HFF-Myc (cell line): ENCODE results near the gene CARMIL1.
A peak's percentile ranks its signal among the peaks of the same experiment; 100 is the strongest.

ENCODE experiments used
- DNase-seq: peaks from one replicate; pipeline ENCODE4 v3.0.0-alpha.2; 2011; ENCODE audit warnings: low read depth; ENCODE audit errors: extremely low read depth
- H3K4me3 ChIP-seq: replicated peaks from 2 replicates; pipeline ENCODE4 v1.5.1; 2011; ENCODE audit warnings: low read depth, mild to moderate bottlenecking, control low read depth, low read length
- TF ChIP-seq, protein P1 (sequence below): IDR thresholded peaks from 2 replicates; pipeline ENCODE4 v1.5.1; 2012; ENCODE audit warnings: mild to moderate bottlenecking, low read depth, low read length, control low read depth; ENCODE audit errors: missing control alignments

Gene CARMIL1

DNA sequence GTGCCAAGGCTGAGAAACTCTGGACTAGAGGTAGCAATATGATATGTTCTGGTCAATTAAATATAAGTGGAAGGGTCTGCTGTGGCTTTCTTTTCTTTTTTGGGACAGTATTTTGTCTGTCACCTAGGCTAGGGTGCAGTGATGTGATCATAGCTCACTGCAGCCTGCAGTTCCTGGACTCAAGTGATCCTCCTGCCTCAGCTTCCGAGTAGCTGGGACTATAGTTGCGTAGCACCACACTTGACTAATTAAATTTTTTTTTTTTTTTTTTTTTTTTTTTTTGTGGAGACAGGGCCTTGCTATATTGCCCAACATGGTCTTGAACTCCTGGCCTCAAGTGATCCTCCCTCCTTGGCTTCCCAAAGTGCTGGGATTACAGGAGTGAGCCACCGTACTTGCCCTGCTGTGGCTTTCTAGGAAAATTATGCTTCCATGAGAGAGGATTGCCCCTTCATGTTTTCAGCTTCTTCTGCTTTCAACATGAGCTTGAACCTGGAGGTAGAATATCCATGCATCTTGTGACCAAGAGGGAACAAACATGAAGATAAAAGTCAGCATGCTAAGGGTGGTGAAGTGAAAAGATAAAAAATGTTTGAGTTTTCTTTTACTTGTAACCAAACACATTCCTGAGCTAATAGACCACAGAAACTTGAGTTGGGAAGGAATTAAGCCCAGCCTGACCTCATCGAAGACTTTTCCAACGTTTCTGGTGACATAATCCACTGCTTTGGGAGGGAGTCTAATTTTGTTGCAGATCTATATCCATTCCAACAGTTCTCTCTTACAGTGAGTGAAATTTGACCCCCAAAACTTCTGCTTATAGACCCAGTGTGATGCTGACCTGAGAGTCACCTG, 75.1 kb downstream of the CARMIL1 start:
- H3K4me3 ChIP-seq: no peak overlapping the region
- TF ChIP-seq, protein P1, sequence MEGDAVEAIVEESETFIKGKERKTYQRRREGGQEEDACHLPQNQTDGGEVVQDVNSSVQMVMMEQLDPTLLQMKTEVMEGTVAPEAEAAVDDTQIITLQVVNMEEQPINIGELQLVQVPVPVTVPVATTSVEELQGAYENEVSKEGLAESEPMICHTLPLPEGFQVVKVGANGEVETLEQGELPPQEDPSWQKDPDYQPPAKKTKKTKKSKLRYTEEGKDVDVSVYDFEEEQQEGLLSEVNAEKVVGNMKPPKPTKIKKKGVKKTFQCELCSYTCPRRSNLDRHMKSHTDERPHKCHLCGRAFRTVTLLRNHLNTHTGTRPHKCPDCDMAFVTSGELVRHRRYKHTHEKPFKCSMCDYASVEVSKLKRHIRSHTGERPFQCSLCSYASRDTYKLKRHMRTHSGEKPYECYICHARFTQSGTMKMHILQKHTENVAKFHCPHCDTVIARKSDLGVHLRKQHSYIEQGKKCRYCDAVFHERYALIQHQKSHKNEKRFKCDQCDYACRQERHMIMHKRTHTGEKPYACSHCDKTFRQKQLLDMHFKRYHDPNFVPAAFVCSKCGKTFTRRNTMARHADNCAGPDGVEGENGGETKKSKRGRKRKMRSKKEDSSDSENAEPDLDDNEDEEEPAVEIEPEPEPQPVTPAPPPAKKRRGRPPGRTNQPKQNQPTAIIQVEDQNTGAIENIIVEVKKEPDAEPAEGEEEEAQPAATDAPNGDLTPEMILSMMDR: no peak
- DNase-seq: no peak

DNA sequence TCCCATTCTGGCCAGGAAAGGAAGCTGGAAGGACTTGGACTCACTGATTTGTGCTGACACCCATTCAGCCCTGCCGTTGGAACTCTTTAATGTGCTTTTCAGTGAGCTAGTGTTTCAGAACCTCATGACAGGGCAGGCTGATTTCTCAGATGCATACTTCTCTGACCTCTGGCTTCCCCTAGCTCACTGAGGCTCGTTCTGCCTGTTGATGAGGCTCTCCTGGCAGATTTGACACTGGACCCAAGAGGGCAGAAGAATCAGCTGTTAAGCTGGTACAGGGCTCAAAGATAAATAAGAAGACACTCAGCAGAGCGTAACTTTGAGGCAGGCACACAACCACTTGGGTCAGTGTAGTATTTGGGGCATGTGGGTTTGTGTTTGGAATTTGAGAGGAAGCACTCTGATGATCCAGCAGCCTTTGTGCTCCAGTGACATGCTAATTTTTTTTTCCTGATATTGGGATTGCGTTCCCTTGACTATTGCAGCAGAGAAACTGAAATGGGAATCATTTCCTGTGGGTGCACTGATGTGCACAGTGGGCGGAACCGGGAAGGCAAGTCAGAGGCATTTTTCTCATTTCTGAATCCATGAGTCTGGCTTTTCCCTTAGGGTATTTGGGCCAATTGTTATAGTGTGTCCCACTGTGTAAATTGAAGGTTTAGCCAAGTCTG, 80.2 kb downstream of the CARMIL1 start:
- peak overlapping the region; percentile 5; the same call in 1 of the 2 replicates for H3K4me3 ChIP-seq
- DNase-seq: no peak
- TF ChIP-seq, protein P1: no peak

DNA sequence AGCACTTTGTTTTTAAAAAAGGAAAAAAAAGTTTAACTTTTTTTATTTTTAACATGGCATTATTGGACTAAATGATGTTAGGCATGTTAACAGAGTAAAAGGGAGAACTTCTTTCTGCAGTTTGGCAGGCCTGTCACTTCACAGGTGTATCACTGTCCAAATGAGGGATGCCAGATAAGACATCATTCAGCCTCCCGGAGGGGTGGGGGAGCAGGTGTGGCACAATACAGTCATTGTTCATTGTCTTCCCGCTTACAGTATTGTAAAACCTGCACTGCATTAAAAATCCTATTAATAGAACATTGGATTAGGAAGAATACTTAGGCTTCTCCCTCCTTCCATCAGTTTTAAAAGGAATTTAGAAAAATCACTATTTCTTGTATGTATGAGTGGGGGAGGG, 80.7 kb downstream of the CARMIL1 start:
- DNase-seq: no peak
- TF ChIP-seq, protein P1: no peak
- no peak overlapping the region for H3K4me3 ChIP-seq

DNA sequence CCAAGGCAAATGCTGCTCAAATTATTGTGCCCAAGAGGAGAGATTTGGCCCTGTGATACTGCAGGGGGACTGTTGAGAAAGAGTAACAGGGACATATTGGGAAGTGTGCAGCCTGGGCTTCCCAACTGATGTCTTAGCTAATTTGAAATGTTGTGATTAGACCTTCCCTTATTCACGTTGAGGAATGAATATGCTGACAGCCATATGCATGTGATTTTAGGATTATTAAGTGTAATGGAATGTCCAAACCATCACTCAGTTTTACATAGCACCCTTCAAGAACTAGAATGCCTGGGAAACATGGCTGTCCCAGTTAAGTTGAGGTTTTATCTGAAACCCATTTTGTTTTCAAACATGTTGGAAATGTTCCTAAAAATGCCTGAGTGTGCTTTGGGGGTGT, 81.4 kb downstream of the CARMIL1 start:
- TF ChIP-seq, protein P1: no peak
- no peak for DNase-seq
- no peak overlapping the region for H3K4me3 ChIP-seq

DNA sequence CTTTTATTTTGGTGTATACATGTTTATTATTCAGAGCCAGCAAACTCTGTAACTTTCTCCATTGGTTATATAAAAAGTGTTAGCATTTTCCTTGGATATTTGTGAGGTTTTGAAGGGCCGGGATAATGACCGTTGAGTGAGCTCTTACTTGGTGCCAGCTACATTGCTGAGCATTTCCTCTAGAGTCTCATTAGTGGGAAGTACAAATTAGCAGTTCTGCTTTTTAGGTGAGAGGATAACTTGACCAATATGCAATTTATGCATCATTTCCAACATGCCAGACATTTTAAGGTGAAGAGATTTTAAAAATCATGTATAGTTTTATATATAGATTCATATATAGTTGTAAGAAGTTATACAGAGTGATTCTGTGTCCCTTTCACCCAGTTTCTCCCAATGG, 84.3 kb downstream of the CARMIL1 start:
- no peak overlapping the region for H3K4me3 ChIP-seq
- no peak for DNase-seq
- TF ChIP-seq, protein P1: no peak

DNA sequence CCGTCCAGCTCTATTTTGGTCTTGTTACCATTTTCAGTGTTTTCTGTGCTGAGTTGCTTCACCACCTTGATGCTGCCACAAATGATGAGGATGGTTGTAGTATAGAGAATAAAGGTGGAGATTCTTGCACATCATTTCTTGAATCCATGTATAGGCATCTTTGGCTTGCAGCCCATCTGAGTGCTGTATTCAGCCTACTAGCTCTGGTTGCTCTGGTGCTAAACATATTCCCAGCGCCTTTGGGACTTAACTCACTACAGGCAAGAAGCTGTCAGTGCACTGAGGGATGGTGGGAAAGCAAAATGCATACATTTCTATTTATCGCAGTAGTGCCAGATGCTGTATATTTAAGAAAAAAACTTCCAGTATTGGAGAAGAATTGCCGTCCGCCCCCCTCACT, 86.0 kb downstream of the CARMIL1 start:
- no peak overlapping the region for H3K4me3 ChIP-seq
- no peak for DNase-seq
- TF ChIP-seq, protein P1: no peak
